ENCODE measurements around the gene BCL2L14. TPM values are rescaled to one million over a fixed set of nuclear protein-coding genes. Genes with fewer than 3 reads are reported as not detected.

The BCL2L14 gene
- total RNA-seq, 1 donor from 2014 or later: not detected

GRCh38 chr12:12083688-12084087, 12.9 kb downstream of the BCL2L14 start:
- DNase-seq (ENCODE audit: low spot score in 2 of 2, unreplicated experiment in 2 of 2): no peak
- no peak for TF ChIP-seq CTCF (IDR thresholded peaks at IDR 0.05; ENCODE audit: unreplicated experiment)
- Mint-ChIP-seq H3K4me3 (no peak overlapping the region), H3K27ac (no peak overlapping the region), H3K9me3 (no peaks in the 10 kb centered on the region), H3K27me3 (ENCODE audit: low read depth) (peaks cover 1% of the 10 kb centered on the region), H3K4me1 (peaks cover 9% of the 10 kb centered on the region), H3K36me3 (no peaks in the 10 kb centered on the region)

- DNase-seq (ENCODE audit: low spot score in 2 of 2, unreplicated experiment in 2 of 2): no peak
- H3K4me1 Mint-ChIP-seq: peaks cover 9% of the 10 kb centered on the region
- H3K4me3 Mint-ChIP-seq: no peak overlapping the region
- no peak for TF ChIP-seq CTCF (IDR thresholded peaks at IDR 0.05; ENCODE audit: unreplicated experiment)
- H3K36me3 Mint-ChIP-seq: no peaks in the 10 kb centered on the region
- no peak overlapping the region for H3K27ac Mint-ChIP-seq
- no peaks in the 10 kb centered on the region for H3K9me3 Mint-ChIP-seq
- no peaks in the 10 kb centered on the region for H3K27me3 Mint-ChIP-seq (ENCODE audit: low read depth)
Observed at GRCh38 chr12:12086362-12086761, 15.6 kb downstream of the BCL2L14 start.

GRCh38 chr12:12086973-12087692, 16.4 kb downstream of the BCL2L14 start:
- no peak for TF ChIP-seq CTCF (IDR thresholded peaks at IDR 0.05; ENCODE audit: unreplicated experiment)
- peaks cover 9% of the 10 kb centered on the region for H3K4me1 Mint-ChIP-seq
- H3K36me3 Mint-ChIP-seq: no peaks in the 10 kb centered on the region
- no peaks in the 10 kb centered on the region for H3K27me3 Mint-ChIP-seq (ENCODE audit: low read depth)
- no peak overlapping the region for H3K27ac Mint-ChIP-seq
- no peak overlapping the region for H3K4me3 Mint-ChIP-seq
- no peaks in the 10 kb centered on the region for H3K9me3 Mint-ChIP-seq
- DNase-seq (ENCODE audit: low spot score in 2 of 2, unreplicated experiment in 2 of 2): no peak

- H3K36me3 Mint-ChIP-seq: no peaks in the 10 kb centered on the region
Observed at GRCh38 chr12:12087693-12088034, 16.9 kb downstream of the BCL2L14 start.

GRCh38 chr12:12088147-12088546, 17.4 kb downstream of the BCL2L14 start:
- TF ChIP-seq CTCF (IDR thresholded peaks at IDR 0.05; ENCODE audit: unreplicated experiment): no peak
- Mint-ChIP-seq H3K27ac (no peak overlapping the region), H3K27me3 (ENCODE audit: low read depth) (no peaks in the 10 kb centered on the region), H3K4me1 (peaks cover 11% of the 10 kb centered on the region), H3K36me3 (no peaks in the 10 kb centered on the region), H3K4me3 (no peak overlapping the region), H3K9me3 (no peaks in the 10 kb centered on the region)
- no peak for DNase-seq (ENCODE audit: low spot score in 2 of 2, unreplicated experiment in 2 of 2)

More at GRCh38 chr12:12087693-12088034, 16.9 kb downstream of the BCL2L14 start:
- no peaks in the 10 kb centered on the region for H3K27me3 Mint-ChIP-seq (ENCODE audit: low read depth)
- H3K9me3 Mint-ChIP-seq: no peaks in the 10 kb centered on the region
- no peak for TF ChIP-seq CTCF (IDR thresholded peaks at IDR 0.05; ENCODE audit: unreplicated experiment)
- peaks cover 9% of the 10 kb centered on the region for H3K4me1 Mint-ChIP-seq
- no peak overlapping the region for H3K4me3 Mint-ChIP-seq
- H3K27ac Mint-ChIP-seq: no peak overlapping the region
- DNase-seq (ENCODE audit: low spot score in 2 of 2, unreplicated experiment in 2 of 2): no peak
